ENCODE measurements around the gene TENM4. TPM values are rescaled to one million over a fixed set of nuclear protein-coding genes. Genes with fewer than 3 reads are reported as not detected.

Gene TENM4
- total RNA-seq, 4 donors from 2014 or later = 16.8 to 158 (median 120) TPM

DNA sequence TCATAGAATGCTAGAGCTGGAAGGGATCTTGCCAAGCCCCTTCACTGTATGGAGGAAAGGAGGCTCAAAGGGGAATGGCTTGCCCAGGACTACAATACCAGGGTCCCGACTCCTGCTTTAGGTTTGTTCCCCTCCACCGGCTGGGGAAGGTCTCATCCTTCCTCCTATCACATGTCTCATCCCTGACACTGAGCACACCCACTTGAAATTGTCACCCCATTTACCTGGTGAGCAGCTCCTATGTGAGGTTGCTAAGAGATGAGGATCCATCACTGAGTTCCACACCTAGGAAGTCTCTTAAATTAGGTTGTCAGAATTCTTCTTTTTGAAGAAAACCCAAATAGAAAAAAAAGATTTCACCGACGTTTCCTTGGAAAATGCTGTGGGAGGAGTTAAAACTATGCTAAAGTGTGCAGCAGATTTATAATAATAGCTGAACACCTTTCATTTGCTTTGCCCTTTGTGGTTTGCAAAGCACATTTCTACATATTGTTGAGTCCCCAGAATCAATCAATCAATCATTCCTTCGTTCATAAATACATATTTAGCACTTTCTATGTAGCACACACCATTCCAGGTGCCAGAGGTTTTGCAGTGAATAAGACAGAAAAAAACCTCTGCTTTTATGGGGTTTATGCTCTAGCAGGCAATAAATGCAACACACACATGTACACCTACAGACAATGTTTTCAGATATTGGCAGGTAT, 91.7 kb downstream of the TENM4 start:
- H3K27me3 ChIP-seq = no peaks in the 10 kb centered on the region
- TF ChIP-seq, protein P1, sequence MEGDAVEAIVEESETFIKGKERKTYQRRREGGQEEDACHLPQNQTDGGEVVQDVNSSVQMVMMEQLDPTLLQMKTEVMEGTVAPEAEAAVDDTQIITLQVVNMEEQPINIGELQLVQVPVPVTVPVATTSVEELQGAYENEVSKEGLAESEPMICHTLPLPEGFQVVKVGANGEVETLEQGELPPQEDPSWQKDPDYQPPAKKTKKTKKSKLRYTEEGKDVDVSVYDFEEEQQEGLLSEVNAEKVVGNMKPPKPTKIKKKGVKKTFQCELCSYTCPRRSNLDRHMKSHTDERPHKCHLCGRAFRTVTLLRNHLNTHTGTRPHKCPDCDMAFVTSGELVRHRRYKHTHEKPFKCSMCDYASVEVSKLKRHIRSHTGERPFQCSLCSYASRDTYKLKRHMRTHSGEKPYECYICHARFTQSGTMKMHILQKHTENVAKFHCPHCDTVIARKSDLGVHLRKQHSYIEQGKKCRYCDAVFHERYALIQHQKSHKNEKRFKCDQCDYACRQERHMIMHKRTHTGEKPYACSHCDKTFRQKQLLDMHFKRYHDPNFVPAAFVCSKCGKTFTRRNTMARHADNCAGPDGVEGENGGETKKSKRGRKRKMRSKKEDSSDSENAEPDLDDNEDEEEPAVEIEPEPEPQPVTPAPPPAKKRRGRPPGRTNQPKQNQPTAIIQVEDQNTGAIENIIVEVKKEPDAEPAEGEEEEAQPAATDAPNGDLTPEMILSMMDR (IDR thresholded peaks at IDR 0.05) = no peak
- TF ChIP-seq POLR2A (IDR thresholded peaks at IDR 0.05) = no peak
- intact Hi-C loops (cut with DNase I) = no loop called here
- H3K9me3 ChIP-seq = no peaks in the 10 kb centered on the region
- DNase-seq = no peak
- 82 to 87% methylated on average over 5 of the region's 5 CpGs for WGBS, 2 donors
- H3K27ac ChIP-seq = no peak overlapping the region
- no peaks in the 10 kb centered on the region for H3K36me3 ChIP-seq
- peaks cover 11 to 12% of the 10 kb centered on the region in 2 donors for H3K4me1 ChIP-seq
- H3K4me3 ChIP-seq (replicated peaks in 1 of 3) = no peak overlapping the region

DNA sequence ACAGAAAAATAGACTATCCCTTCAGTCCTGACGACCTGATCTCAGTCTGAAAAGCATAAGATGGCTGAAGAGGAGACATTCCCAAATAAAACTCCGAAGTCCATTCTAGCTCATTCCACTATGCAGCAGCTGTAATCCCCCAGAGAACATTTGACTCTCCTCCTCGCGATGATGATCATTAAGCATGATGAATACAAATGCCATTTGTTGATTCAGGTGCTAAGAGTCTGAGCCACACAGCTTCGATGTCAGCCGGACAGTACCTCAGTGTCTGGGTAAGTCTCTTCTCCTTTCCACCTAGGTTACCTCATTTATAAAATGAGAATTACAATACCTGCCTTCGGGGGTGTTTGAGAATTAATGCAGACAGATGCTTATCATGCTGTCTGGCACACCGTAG, 94.8 kb downstream of the TENM4 start:
- H3K4me3 ChIP-seq (replicated peaks in 1 of 3) = no peak overlapping the region
- TF ChIP-seq, protein P1 (IDR thresholded peaks at IDR 0.05) = no peak
- TF ChIP-seq POLR2A (IDR thresholded peaks at IDR 0.05) = no peak
- intact Hi-C loops (cut with DNase I) = no loop called here
- WGBS, 2 donors = 82 to 86% methylated on average over 8 of the region's 8 CpGs
- no peaks in the 10 kb centered on the region for H3K4me1 ChIP-seq
- H3K36me3 ChIP-seq = no peaks in the 10 kb centered on the region
- no peaks in the 10 kb centered on the region for H3K27me3 ChIP-seq
- no peak overlapping the region for H3K27ac ChIP-seq
- no peaks in the 10 kb centered on the region for H3K9me3 ChIP-seq
- DNase-seq = no peak

- DNase-seq = no peak
- H3K9me3 ChIP-seq = no peaks in the 10 kb centered on the region
- H3K27me3 ChIP-seq = no peaks in the 10 kb centered on the region
- no peaks in the 10 kb centered on the region for H3K4me1 ChIP-seq
- no peaks in the 10 kb centered on the region for H3K36me3 ChIP-seq
- TF ChIP-seq, protein P1 (IDR thresholded peaks at IDR 0.05) = no peak
- no peak for TF ChIP-seq POLR2A (IDR thresholded peaks at IDR 0.05)
- intact Hi-C loops (cut with DNase I) = no loop called here
- no peak overlapping the region for H3K27ac ChIP-seq
- WGBS, 2 donors = 72 to 77% methylated on average over 3 of the region's 3 CpGs
- H3K4me3 ChIP-seq (replicated peaks in 1 of 3) = no peak overlapping the region
Observed at GRCh38 chr11:79344753-79345294, 96.0 kb downstream of the TENM4 start.

GRCh38 chr11:79342686-79343085, 98.1 kb downstream of the TENM4 start:
- H3K4me1 ChIP-seq = no peaks in the 10 kb centered on the region
- no peak for TF ChIP-seq POLR2A (IDR thresholded peaks at IDR 0.05)
- TF ChIP-seq, protein P1 (IDR thresholded peaks at IDR 0.05) = no peak
- no peaks in the 10 kb centered on the region for H3K27me3 ChIP-seq
- no peak overlapping the region for H3K27ac ChIP-seq
- no peaks in the 10 kb centered on the region for H3K9me3 ChIP-seq
- intact Hi-C loops (cut with DNase I) = no loop called here
- H3K4me3 ChIP-seq (replicated peaks in 1 of 3) = no peak overlapping the region
- 86 to 96% methylated on average over 6 of the region's 6 CpGs for whole genome bisulfite sequencing, 2 donors
- H3K36me3 ChIP-seq = no peaks in the 10 kb centered on the region
- no peak for DNase-seq

GRCh38 chr11:79342236-79342635, 98.6 kb downstream of the TENM4 start:
- WGBS, 2 donors = 84 to 93% methylated on average over 8 of the region's 8 CpGs
- Histone ChIP-seq H3K4me1 (peaks cover 0 to 2% of the 10 kb centered on the region in 2 donors), H3K4me3 (replicated peaks in 1 of 3) (no peak overlapping the region), H3K36me3 (no peaks in the 10 kb centered on the region), H3K27me3 (no peaks in the 10 kb centered on the region), H3K9me3 (no peaks in the 10 kb centered on the region), H3K27ac (no peak overlapping the region)
- no peak for DNase-seq
- no peak for TF ChIP-seq POLR2A (IDR thresholded peaks at IDR 0.05)
- TF ChIP-seq, protein P1 (IDR thresholded peaks at IDR 0.05) = no peak
- intact Hi-C loops (cut with DNase I) = no loop called here
